ENCODE data around the gene TRIM39.
"Not testable (repeated sequence)": the region's sequence is repeated elsewhere in the genome, so short reads cannot be mapped to it uniquely, and the experiment has no call there.

DNA sequence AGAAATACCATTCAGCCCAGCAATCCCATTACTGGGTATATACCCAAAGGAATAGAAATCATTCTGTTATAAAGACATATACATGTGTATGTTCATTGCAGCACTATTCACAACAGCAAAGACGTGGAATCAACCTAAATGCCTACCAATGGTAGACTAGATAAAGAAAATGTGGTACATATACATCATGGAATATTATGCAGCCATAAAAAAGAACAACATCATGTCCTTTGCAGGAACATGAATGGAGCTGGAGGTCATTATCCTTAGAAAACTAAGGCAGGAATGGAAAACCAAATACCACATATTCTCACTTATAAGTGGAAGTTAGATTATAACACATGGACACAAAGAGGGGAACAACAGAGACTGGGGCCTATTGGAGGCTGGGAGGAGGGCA, 42.6 kb downstream of the TRIM39 start:
- TF ChIP-seq, protein P1, sequence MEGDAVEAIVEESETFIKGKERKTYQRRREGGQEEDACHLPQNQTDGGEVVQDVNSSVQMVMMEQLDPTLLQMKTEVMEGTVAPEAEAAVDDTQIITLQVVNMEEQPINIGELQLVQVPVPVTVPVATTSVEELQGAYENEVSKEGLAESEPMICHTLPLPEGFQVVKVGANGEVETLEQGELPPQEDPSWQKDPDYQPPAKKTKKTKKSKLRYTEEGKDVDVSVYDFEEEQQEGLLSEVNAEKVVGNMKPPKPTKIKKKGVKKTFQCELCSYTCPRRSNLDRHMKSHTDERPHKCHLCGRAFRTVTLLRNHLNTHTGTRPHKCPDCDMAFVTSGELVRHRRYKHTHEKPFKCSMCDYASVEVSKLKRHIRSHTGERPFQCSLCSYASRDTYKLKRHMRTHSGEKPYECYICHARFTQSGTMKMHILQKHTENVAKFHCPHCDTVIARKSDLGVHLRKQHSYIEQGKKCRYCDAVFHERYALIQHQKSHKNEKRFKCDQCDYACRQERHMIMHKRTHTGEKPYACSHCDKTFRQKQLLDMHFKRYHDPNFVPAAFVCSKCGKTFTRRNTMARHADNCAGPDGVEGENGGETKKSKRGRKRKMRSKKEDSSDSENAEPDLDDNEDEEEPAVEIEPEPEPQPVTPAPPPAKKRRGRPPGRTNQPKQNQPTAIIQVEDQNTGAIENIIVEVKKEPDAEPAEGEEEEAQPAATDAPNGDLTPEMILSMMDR (IDR thresholded peaks at IDR 0.05), result not testable (repeated sequence)
- TF ChIP-seq POLR2A (IDR thresholded peaks at IDR 0.05), result not testable (repeated sequence)

All from uterus (tissue), 2 donors.